Caco-2 (cell line): Measurements from ENCODE around the gene HTR3E. TPM values are rescaled to one million over a fixed set of nuclear protein-coding genes. Genes with fewer than 3 reads are reported as not detected.
"Not testable (repeated sequence)": the region's sequence is repeated elsewhere in the genome, so short reads cannot be mapped to it uniquely, and the experiment has no call there.

ENCODE experiments used
- BruUV-seq: library from RNA; stranded (reverse); fragments of 400-500 nt; replicated peaks from 2 replicates; lab custom pipeline; 2021; lab: Mats Ljungman, UMichigan
- CTCF ChIA-PET: fragments of 300-600 bp; sonication (Branson Sonifier 250); formaldehyde crosslinking; loops from one replicate; lab custom pipeline; 2022; ENCODE audit warnings: antibody characterized with exemption; lab: Charles Lee
- POLR2A ChIA-PET: fragments of 300-600 bp; sonication (Branson Sonifier 250); formaldehyde crosslinking; loops from one replicate; lab custom pipeline; 2022; ENCODE audit warnings: antibody characterized with exemption; lab: Charles Lee
- DNase-seq, 2 experiments: peaks; one replicate each; pipeline versions ENCODE4 v3.0.0 to v3.0.0-alpha.2; 2020 to 2022
- H3K27me3 ChIP-seq: replicated peaks from 2 replicates; pipeline ENCODE4 v1.6.0; 2011; ENCODE audit warnings: low read length; ENCODE audit not compliant: control insufficient read depth, insufficient read depth
- H3K36me3 ChIP-seq: 2 replicates; pipeline ENCODE4 v1.5.1; 2011; ENCODE audit warnings: low read length; ENCODE audit not compliant: control insufficient read depth, insufficient read depth
- H3K4me1 ChIP-seq: fragments of 250-450 bp; sonication (Bioruptor Pico); 2 replicates; pipeline ENCODE4 v1.5.1; 2020; ENCODE audit warnings: mild to moderate bottlenecking
- H3K4me3 ChIP-seq: 2 replicates; pipeline ENCODE4 v1.5.1; 2011; ENCODE audit warnings: low read depth, mild to moderate bottlenecking, control low read depth, low read length
- H3K9me3 ChIP-seq: fragments of 250-450 bp; sonication (Bioruptor Pico); 2 replicates; pipeline ENCODE4 v1.5.1; 2020; ENCODE audit warnings: mild to moderate bottlenecking, moderate library complexity
- H3K27ac Mint-ChIP-seq: one replicate; pipeline ENCODE4 v1.8.0; 2022; ENCODE audit warnings: mixed read lengths; ENCODE audit not compliant: unreplicated experiment
- H3K27me3 Mint-ChIP-seq: one replicate; pipeline ENCODE4 v1.8.0; 2022; ENCODE audit warnings: mixed read lengths; ENCODE audit not compliant: insufficient read depth, unreplicated experiment
- H3K36me3 Mint-ChIP-seq: one replicate; pipeline ENCODE4 v1.8.0; 2022; ENCODE audit warnings: mild to moderate bottlenecking, mixed read lengths; ENCODE audit not compliant: insufficient read depth, unreplicated experiment
- H3K4me1 Mint-ChIP-seq: one replicate; pipeline ENCODE4 v1.8.0; 2022; ENCODE audit warnings: low read depth, mixed read lengths; ENCODE audit not compliant: unreplicated experiment
- H3K4me3 Mint-ChIP-seq: one replicate; pipeline ENCODE4 v1.8.0; 2022; ENCODE audit warnings: mild to moderate bottlenecking, moderate library complexity, mixed read lengths; ENCODE audit not compliant: unreplicated experiment
- H3K9me3 Mint-ChIP-seq: one replicate; pipeline ENCODE4 v1.8.0; 2022; ENCODE audit warnings: mixed read lengths; ENCODE audit not compliant: unreplicated experiment
- CTCF ChIP-seq, 2 experiments: fragments of 200-600 bp in 1 of 2; IDR thresholded peaks; 1 replicate in 1 of 2; 2 replicates in 1 of 2; pipeline versions ENCODE4 v1.5.1 to v1.8.0; 2011 to 2022; ENCODE audit warnings: antibody characterized with exemption in 1 of 2, control low read depth in 1 of 2, inconsistent platforms in 1 of 2, low read depth in 1 of 2, low read length in 1 of 2, mild to moderate bottlenecking in 1 of 2, moderate library complexity in 1 of 2; ENCODE audit not compliant: insufficient read depth in 1 of 2, severe bottlenecking in 1 of 2, unreplicated experiment in 1 of 2
- intact Hi-C: fragments of 100-400 bp; cut with micrococcal nuclease; formaldehyde crosslinking; loops from one replicate; pipeline ENCODE4 v1.10.0; 2022; ENCODE audit not compliant: unreplicated experiment
- total RNA-seq: library from RNA; stranded (reverse); gene quantifications from 2 replicates; pipeline ENCODE4 v1.2.3, GENCODE V29; 2022

Gene HTR3E
- total RNA-seq, 1 experiment from 2014 or later: not detected

- H3K27me3 Mint-ChIP-seq: no peaks in the 10 kb centered on the region
- H3K4me1 ChIP-seq: no peaks in the 10 kb centered on the region
- no peak overlapping the region for H3K4me3 ChIP-seq
- no peak overlapping the region for H3K27ac Mint-ChIP-seq
- H3K36me3 Mint-ChIP-seq: peaks cover 4% of the 10 kb centered on the region
- peaks cover 6% of the 10 kb centered on the region for H3K36me3 ChIP-seq
- no peak for DNase-seq
- no TSS peak for BruUV-seq
- H3K4me3 Mint-ChIP-seq: no peak overlapping the region
- no peak for TF ChIP-seq CTCF (IDR thresholded peaks at IDR 0.05; ENCODE audit: insufficient read depth in 1 of 2, low read depth in 1 of 2, low read length in 1 of 2, severe bottlenecking in 1 of 2, unreplicated experiment in 1 of 2)
- intact Hi-C loops: no loop called here
- H3K9me3 ChIP-seq: no peaks in the 10 kb centered on the region
- no peaks in the 10 kb centered on the region for H3K9me3 Mint-ChIP-seq
- ChIA-PET CTCF (interaction anchor here (0.6 kb wide), 1 partner anchor 54 kb away, joined by 8 read pairs; no protein-coding TSS in a partner anchor), POLR2A (no interaction called here)
- H3K4me1 Mint-ChIP-seq: no peaks in the 10 kb centered on the region
- no peaks in the 10 kb centered on the region for H3K27me3 ChIP-seq
Observed at GRCh38 chr3:184148076-184148475, 51.2 kb downstream of the HTR3E start.

DNA sequence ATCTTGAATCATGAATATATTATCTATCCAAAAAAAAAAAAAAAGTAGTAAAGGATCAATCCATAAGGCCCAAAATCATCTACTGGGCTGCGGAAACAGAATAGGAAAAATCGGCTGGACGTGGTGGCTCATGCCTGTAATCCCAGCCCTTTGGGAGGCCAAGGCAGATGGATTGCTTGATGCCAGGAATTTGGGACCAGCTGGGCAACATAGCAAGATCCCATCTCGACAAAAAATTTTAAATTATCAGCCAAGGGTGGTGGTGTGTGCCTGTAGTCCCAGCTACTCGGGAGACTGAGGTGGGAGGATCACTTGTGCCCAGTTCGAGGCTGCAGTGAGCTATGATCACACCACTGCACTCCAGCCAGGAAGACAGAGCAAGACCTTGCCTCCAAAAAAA, 52.3 kb downstream of the HTR3E start:
- no peak overlapping the region for H3K27ac Mint-ChIP-seq
- H3K27me3 ChIP-seq: no peaks in the 10 kb centered on the region
- intact Hi-C loops: no loop called here
- H3K4me3 ChIP-seq: no peak overlapping the region
- ChIA-PET POLR2A (no interaction called here), CTCF (interaction anchor here (0.6 kb wide), 1 partner anchor 739 kb away, joined by 4 read pairs; no protein-coding TSS in a partner anchor)
- no peak overlapping the region for H3K4me3 Mint-ChIP-seq
- no peaks in the 10 kb centered on the region for H3K9me3 Mint-ChIP-seq
- H3K4me1 ChIP-seq: no peaks in the 10 kb centered on the region
- H3K36me3 Mint-ChIP-seq: peaks cover 4% of the 10 kb centered on the region
- H3K9me3 ChIP-seq: no peaks in the 10 kb centered on the region
- no peaks in the 10 kb centered on the region for H3K4me1 Mint-ChIP-seq
- BruUV-seq: no TSS peak
- DNase-seq: no peak
- peaks cover 4% of the 10 kb centered on the region for H3K36me3 ChIP-seq
- H3K27me3 Mint-ChIP-seq: no peaks in the 10 kb centered on the region
- no peak for TF ChIP-seq CTCF (IDR thresholded peaks at IDR 0.05; ENCODE audit: insufficient read depth in 1 of 2, low read depth in 1 of 2, low read length in 1 of 2, severe bottlenecking in 1 of 2, unreplicated experiment in 1 of 2)

DNA sequence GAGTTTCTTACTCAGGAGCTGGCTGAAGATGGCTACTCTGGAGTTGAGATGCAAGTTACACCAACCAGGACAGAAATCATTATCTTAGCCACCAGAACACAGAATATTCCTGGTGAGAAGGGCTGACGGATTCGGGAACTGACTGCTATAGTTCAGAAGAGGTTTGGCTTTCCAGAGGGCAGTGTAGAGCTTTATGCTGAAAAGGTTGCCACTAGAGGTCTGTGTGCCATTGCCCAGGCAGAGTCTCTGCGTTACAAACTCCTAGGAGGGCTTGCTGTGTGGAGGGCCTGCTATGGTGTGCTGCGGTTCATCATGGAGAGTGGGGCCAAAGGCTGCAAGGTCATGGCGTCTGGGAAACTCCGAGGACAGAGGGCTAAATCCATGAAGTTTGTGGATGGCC, 52.9 kb downstream of the HTR3E start:
- H3K4me3 ChIP-seq, H3K27me3 Mint-ChIP-seq, H3K27me3 ChIP-seq, H3K9me3 ChIP-seq, H3K36me3 ChIP-seq, H3K36me3 Mint-ChIP-seq, H3K27ac Mint-ChIP-seq, CTCF ChIA-PET, BruUV-seq, H3K4me3 Mint-ChIP-seq, H3K4me1 ChIP-seq, intact Hi-C loops, H3K4me1 Mint-ChIP-seq, DNase-seq, H3K9me3 Mint-ChIP-seq: not testable (repeated sequence)
- peak in 1 of 2 experiments; percentile 34 for TF ChIP-seq CTCF (IDR thresholded peaks at IDR 0.05; ENCODE audit: insufficient read depth in 1 of 2, low read depth in 1 of 2, low read length in 1 of 2, severe bottlenecking in 1 of 2, unreplicated experiment in 1 of 2)
- POLR2A ChIA-PET: interaction anchor here (0.6 kb wide), 1 partner anchor 12 kb away, joined by 4 read pairs; no protein-coding TSS in a partner anchor
